Measurements from ENCODE around the gene MUC2. TPM values are rescaled to one million over a fixed set of nuclear protein-coding genes. Genes with fewer than 3 reads are reported as not detected.

Gene MUC2
- total RNA-seq, 1 experiment from 2014 or later: 0.47 TPM

- no peaks in the 10 kb centered on the region for H3K9me2 ChIP-seq (ENCODE audit: insufficient read depth)
- H3K27me3 ChIP-seq (ENCODE audit: insufficient read depth, low read length): no peaks in the 10 kb centered on the region
- POLR2A ChIA-PET: no interaction called here
- no peak overlapping the region for H2AFZ ChIP-seq (ENCODE audit: low read depth, low read length, poor library complexity, severe bottlenecking)
- TF ChIP-seq, protein P1, sequence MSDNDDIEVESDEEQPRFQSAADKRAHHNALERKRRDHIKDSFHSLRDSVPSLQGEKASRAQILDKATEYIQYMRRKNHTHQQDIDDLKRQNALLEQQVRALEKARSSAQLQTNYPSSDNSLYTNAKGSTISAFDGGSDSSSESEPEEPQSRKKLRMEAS (IDR thresholded peaks at IDR 0.05): no peak
- peak; percentile 52; the same call in 1 of the 2 replicates for TF ChIP-seq CBX3 (IDR thresholded peaks at IDR 0.05; ENCODE audit: low read depth)
- no peaks in the 10 kb centered on the region for H4K20me1 ChIP-seq (ENCODE audit: insufficient read depth)
- H3K4me2 ChIP-seq (ENCODE audit: low read length): no peak overlapping the region
- no peak overlapping the region for H3K4me3 ChIP-seq (replicated peaks in 1 of 2; ENCODE audit: low read depth in 1 of 2, low read length in 2 of 2)
- peaks cover 0 to 7% of the 10 kb centered on the region in 2 experiments; a peak in 1 of 4 replicates for H3K9me3 ChIP-seq (ENCODE audit: control insufficient read depth in 1 of 2, insufficient read depth in 1 of 2, low read depth in 1 of 2, low read length in 2 of 2)
- H3K79me2 ChIP-seq (ENCODE audit: insufficient read depth, low read length): no peaks in the 10 kb centered on the region
- peaks cover 13 to 31% of the 10 kb centered on the region in 2 experiments for H3K4me1 ChIP-seq (ENCODE audit: control insufficient read depth in 1 of 2, insufficient read depth in 2 of 2, low read length in 2 of 2)
- no TSS peak for BruUV-seq (replicated peaks)
- no peak for DNase-seq (ENCODE audit: low read depth, low spot score)
- H3K9ac ChIP-seq (ENCODE audit: low read length): no peak overlapping the region
- intact Hi-C loops (cut with micrococcal nuclease): loop anchor here (5.0 kb wide), 1 partner anchor 135 kb away; the partner anchor contains the start of gene AP2A2
- no peak overlapping the region for H3K27ac ChIP-seq (ENCODE audit: low read depth, low read length)
- RAD21 ChIA-PET (ENCODE audit: low non-redundant PET in 1 of 2, low total read pairs in 2 of 2, uncharacterized antibody in 2 of 2, unreplicated experiment in 2 of 2): no interaction called here
- H3K36me3 ChIP-seq (ENCODE audit: control insufficient read depth in 1 of 2, insufficient read depth in 2 of 2, low read length in 2 of 2): no peaks in the 10 kb centered on the region
- CTCF ChIA-PET: no interaction called here
- no peak for ATAC-seq
Measured at GRCh38 chr11:1062075-1062820, 12.4 kb upstream of the MUC2 start.

DNA sequence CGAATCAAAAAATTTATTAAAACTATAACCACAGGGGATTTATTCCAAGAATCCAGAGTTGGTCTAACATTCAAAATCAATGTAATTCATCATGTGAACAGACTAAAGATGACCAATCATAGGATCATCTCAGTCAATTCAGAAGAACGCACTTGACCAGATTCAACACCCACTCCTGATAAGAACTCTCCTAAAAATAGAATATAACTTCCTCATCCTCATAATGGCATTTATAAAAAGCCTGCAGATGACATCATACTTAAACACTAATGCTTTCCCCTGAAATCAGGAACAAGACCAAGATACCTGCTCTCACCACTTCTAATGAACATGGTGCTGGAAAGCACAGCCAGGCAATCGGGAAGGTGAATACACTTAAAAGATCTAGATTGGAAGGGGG, 10.5 kb upstream of the MUC2 start:
- H2AFZ ChIP-seq (ENCODE audit: low read depth, low read length, poor library complexity, severe bottlenecking): no peak overlapping the region
- ChIA-PET POLR2A (no interaction called here), CTCF (no interaction called here), RAD21 (ENCODE audit: low non-redundant PET in 1 of 2, low total read pairs in 2 of 2, uncharacterized antibody in 2 of 2, unreplicated experiment in 2 of 2) (no interaction called here)
- ATAC-seq (no peak), DNase-seq (ENCODE audit: low read depth, low spot score) (no peak)
- intact Hi-C loops (cut with micrococcal nuclease): loop anchor here (5.0 kb wide), 1 partner anchor 137 kb away; the partner anchor contains the start of gene AP2A2
- H3K9me3 ChIP-seq (ENCODE audit: control insufficient read depth in 1 of 2, insufficient read depth in 1 of 2, low read depth in 1 of 2, low read length in 2 of 2): peaks cover 0 to 7% of the 10 kb centered on the region in 2 experiments; a peak in 1 of 4 replicates
- no peaks in the 10 kb centered on the region for H4K20me1 ChIP-seq (ENCODE audit: insufficient read depth)
- BruUV-seq (replicated peaks): no TSS peak
- H3K27ac ChIP-seq (ENCODE audit: low read depth, low read length): no peak overlapping the region
- no peaks in the 10 kb centered on the region for H3K79me2 ChIP-seq (ENCODE audit: insufficient read depth, low read length)
- H3K4me3 ChIP-seq (replicated peaks in 1 of 2; ENCODE audit: low read depth in 1 of 2, low read length in 2 of 2): no peak overlapping the region
- no peaks in the 10 kb centered on the region for H3K36me3 ChIP-seq (ENCODE audit: control insufficient read depth in 1 of 2, insufficient read depth in 2 of 2, low read length in 2 of 2)
- H3K4me1 ChIP-seq (ENCODE audit: control insufficient read depth in 1 of 2, insufficient read depth in 2 of 2, low read length in 2 of 2): peaks cover 13 to 29% of the 10 kb centered on the region in 2 experiments
- TF ChIP-seq TCF7L2 (IDR thresholded peaks at IDR 0.05; ENCODE audit: borderline replicate concordance, extremely low read depth, insufficient read depth, insufficient read length): no peak
- no peak for TF ChIP-seq CEBPB (IDR thresholded peaks at IDR 0.05; ENCODE audit: low read depth)
- no peak for TF ChIP-seq ELF1 (IDR thresholded peaks at IDR 0.05; ENCODE audit: borderline replicate concordance, low read depth)
- TF ChIP-seq ZBTB33 (IDR thresholded peaks at IDR 0.05; ENCODE audit: extremely low read depth, insufficient replicate concordance, low read length): no peak
- TF ChIP-seq EGR1 (IDR thresholded peaks at IDR 0.05; ENCODE audit: low read depth): peak; percentile 18; the same call in 1 of the 2 replicates
- no peak overlapping the region for H3K9ac ChIP-seq (ENCODE audit: low read length)
- H3K4me2 ChIP-seq (ENCODE audit: low read length): no peak overlapping the region
- H3K9me2 ChIP-seq (ENCODE audit: insufficient read depth): no peaks in the 10 kb centered on the region
- no peaks in the 10 kb centered on the region for H3K27me3 ChIP-seq (ENCODE audit: insufficient read depth, low read length)
